ENCODE results near the gene LRMDA. TPM values are rescaled to one million over a fixed set of nuclear protein-coding genes. Genes with fewer than 3 reads are reported as not detected.

Gene LRMDA
- total and polyA plus RNA-seq, 2 of the 4 experiments (the other 2 are of a cell fraction): 0.07 TPM; not detected in 1

DNA sequence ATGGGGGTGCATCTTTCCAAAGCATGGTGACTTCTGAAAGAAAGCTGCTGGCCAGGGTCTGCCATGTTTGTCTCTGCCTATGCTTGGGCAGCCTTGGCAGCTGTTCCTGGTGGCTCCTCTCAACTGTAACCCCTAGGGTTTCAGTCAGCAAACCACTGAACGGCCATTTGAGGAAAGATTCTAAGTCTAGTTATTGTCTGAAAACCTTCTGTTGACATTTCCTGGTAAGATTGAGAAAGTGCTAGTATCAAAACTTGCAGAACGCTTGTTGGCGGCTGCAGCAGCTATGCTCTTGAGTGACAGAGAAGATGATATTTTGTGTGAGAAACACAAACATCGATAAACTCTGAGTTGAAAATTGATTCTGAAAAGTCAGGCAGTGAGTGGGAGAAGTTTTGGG, 523.1 kb downstream of the LRMDA start:
- H4K5ac ChIP-seq (ENCODE audit: low read depth, low read length): no peak overlapping the region
- no peaks in the 10 kb centered on the region for H3K36me3 ChIP-seq (ENCODE audit: control insufficient read depth, insufficient read depth, low read length)
- no peak overlapping the region for H2BK20ac ChIP-seq (ENCODE audit: low read depth, low read length)
- H2AK5ac ChIP-seq (ENCODE audit: low read depth, low read length): no peak overlapping the region
- H3K56ac ChIP-seq (ENCODE audit: extremely low read depth, insufficient read depth, low read length): no peak overlapping the region
- H3K27me3 ChIP-seq (ENCODE audit: control insufficient read depth, insufficient read depth, low read length): peaks cover 4% of the 10 kb centered on the region; the same call in 1 of the 2 replicates
- H3K9me3 ChIP-seq (ENCODE audit: control insufficient read depth, insufficient read depth, low read length): no peaks in the 10 kb centered on the region
- no peak overlapping the region for H4K91ac ChIP-seq (ENCODE audit: insufficient read depth, low read depth, low read length)
- no peak overlapping the region for H3K14ac ChIP-seq (replicated peaks; ENCODE audit: low read depth, low read length)
- 80% methylated on average over 1 of the region's 4 CpGs; no CpG with 5 or more reads in 1 of the 2 experiments for WGBS, 2 experiments (ENCODE audit: extremely low coverage in 2 of 2, insufficient read length in 1 of 2)
- H3K4ac ChIP-seq (ENCODE audit: low read depth, low read length): no peak overlapping the region
- no peak overlapping the region for H3K27ac ChIP-seq (ENCODE audit: insufficient read depth, low read length)
- dilution Hi-C loops (cut with HindIII; ENCODE audit: low sequenced_read_pairs, unreplicated experiment) (no loop called here), in situ Hi-C loops (cut with MboI; ENCODE audit: low sequenced_read_pairs) (no loop called here), intact Hi-C loops (cut with micrococcal nuclease) (no loop called here)
- H3K79me1 ChIP-seq (ENCODE audit: low read depth in 1 of 2, low read length in 2 of 2): no peaks in the 10 kb centered on the region
- POLR2A ChIA-PET (ENCODE audit: unreplicated experiment): no interaction called here
- no peak overlapping the region for H3K18ac ChIP-seq (ENCODE audit: low read depth, low read length)
- no peak for DNase-seq
- H4K8ac ChIP-seq (ENCODE audit: low read depth in 2 of 2, low read length in 2 of 2): no peak overlapping the region
- no peak overlapping the region for H3K9ac ChIP-seq (ENCODE audit: low read depth, low read length)
- H2BK120ac ChIP-seq (ENCODE audit: low read depth, low read length): no peak overlapping the region
- no peak overlapping the region for H2AK9ac ChIP-seq (replicated peaks; ENCODE audit: low read depth, low read length, poor library complexity)
- H3K9me1 ChIP-seq (ENCODE audit: insufficient read depth, low read length): no peaks in the 10 kb centered on the region
- H3K4me1 ChIP-seq (ENCODE audit: control insufficient read depth, insufficient read depth, low read length): peaks cover 2% of the 10 kb centered on the region
- no peak overlapping the region for H2BK5ac ChIP-seq (ENCODE audit: low read depth, low read length, poor library complexity, severe bottlenecking)
- H3K23ac ChIP-seq (ENCODE audit: low read depth, low read length): no peak overlapping the region
- ATAC-seq (ENCODE audit: low read depth): no peak
- TF ChIP-seq, protein P1, sequence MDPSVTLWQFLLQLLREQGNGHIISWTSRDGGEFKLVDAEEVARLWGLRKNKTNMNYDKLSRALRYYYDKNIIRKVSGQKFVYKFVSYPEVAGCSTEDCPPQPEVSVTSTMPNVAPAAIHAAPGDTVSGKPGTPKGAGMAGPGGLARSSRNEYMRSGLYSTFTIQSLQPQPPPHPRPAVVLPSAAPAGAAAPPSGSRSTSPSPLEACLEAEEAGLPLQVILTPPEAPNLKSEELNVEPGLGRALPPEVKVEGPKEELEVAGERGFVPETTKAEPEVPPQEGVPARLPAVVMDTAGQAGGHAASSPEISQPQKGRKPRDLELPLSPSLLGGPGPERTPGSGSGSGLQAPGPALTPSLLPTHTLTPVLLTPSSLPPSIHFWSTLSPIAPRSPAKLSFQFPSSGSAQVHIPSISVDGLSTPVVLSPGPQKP (IDR thresholded peaks at IDR 0.05; ENCODE audit: borderline replicate concordance, low read depth, low read length): no peak
- TF ChIP-seq SMC3 (IDR thresholded peaks at IDR 0.05; ENCODE audit: low read depth, low read length) (no peak), MXI1 (IDR thresholded peaks at IDR 0.05; ENCODE audit: borderline replicate concordance, low read depth, low read length) (no peak), CHD1 (IDR thresholded peaks at IDR 0.05; ENCODE audit: low read depth, low read length) (no peak), RCOR1 (IDR thresholded peaks at IDR 0.05; ENCODE audit: insufficient replicate concordance, low read length) (no peak), RAD21 (IDR thresholded peaks at IDR 0.05; ENCODE audit: low read length) (no peak), MAFK (IDR thresholded peaks at IDR 0.05; ENCODE audit: low read depth, low read length) (no peak), NFE2L2 (IDR thresholded peaks at IDR 0.05; ENCODE audit: low read depth, low read length) (no peak), POLR2A (IDR thresholded peaks at IDR 0.05; ENCODE audit: low read depth, low read length) (no peak), CEBPB (IDR thresholded peaks at IDR 0.05; ENCODE audit: low read depth, low read length) (no peak), FOS (IDR thresholded peaks at IDR 0.05; ENCODE audit: low read depth, low read length) (no peak), MAZ (IDR thresholded peaks at IDR 0.05; ENCODE audit: borderline replicate concordance, low read depth, low read length) (no peak), BHLHE40 (IDR thresholded peaks at IDR 0.05; ENCODE audit: low read depth, low read length) (no peak), RFX5 (IDR thresholded peaks at IDR 0.05; ENCODE audit: low read depth, low read length) (no peak)
- TF ChIP-seq, protein P2, sequence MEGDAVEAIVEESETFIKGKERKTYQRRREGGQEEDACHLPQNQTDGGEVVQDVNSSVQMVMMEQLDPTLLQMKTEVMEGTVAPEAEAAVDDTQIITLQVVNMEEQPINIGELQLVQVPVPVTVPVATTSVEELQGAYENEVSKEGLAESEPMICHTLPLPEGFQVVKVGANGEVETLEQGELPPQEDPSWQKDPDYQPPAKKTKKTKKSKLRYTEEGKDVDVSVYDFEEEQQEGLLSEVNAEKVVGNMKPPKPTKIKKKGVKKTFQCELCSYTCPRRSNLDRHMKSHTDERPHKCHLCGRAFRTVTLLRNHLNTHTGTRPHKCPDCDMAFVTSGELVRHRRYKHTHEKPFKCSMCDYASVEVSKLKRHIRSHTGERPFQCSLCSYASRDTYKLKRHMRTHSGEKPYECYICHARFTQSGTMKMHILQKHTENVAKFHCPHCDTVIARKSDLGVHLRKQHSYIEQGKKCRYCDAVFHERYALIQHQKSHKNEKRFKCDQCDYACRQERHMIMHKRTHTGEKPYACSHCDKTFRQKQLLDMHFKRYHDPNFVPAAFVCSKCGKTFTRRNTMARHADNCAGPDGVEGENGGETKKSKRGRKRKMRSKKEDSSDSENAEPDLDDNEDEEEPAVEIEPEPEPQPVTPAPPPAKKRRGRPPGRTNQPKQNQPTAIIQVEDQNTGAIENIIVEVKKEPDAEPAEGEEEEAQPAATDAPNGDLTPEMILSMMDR (conservative IDR thresholded peaks at IDR 0.05; ENCODE audit: low read depth, low read length): no peak
- TF ChIP-seq, protein P3, sequence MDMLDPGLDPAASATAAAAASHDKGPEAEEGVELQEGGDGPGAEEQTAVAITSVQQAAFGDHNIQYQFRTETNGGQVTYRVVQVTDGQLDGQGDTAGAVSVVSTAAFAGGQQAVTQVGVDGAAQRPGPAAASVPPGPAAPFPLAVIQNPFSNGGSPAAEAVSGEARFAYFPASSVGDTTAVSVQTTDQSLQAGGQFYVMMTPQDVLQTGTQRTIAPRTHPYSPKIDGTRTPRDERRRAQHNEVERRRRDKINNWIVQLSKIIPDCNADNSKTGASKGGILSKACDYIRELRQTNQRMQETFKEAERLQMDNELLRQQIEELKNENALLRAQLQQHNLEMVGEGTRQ (IDR thresholded peaks at IDR 0.05; ENCODE audit: low read depth, low read length): no peak
- H2BK15ac ChIP-seq (ENCODE audit: low read depth, low read length): no peak overlapping the region
- no peak overlapping the region for H3K4me2 ChIP-seq (ENCODE audit: low read depth, low read length)
- no peaks in the 10 kb centered on the region for H4K20me1 ChIP-seq (ENCODE audit: insufficient read depth, low read length)
- H3K4me3 ChIP-seq (ENCODE audit: insufficient read depth, low read depth, low read length): no peak overlapping the region
- H2AFZ ChIP-seq (replicated peaks; ENCODE audit: low read length, poor library complexity): no peak overlapping the region
- no TSS peak for BruUV-seq (replicated peaks)
- CTCF ChIA-PET: no interaction called here

Measured in IMR-90 (cell line).